Measurements from ENCODE around the gene ARHGEF17.
"Not testable (repeated sequence)": the region's sequence is repeated elsewhere in the genome, so short reads cannot be mapped to it uniquely, and the experiment has no call there.

The ARHGEF17 gene

DNA sequence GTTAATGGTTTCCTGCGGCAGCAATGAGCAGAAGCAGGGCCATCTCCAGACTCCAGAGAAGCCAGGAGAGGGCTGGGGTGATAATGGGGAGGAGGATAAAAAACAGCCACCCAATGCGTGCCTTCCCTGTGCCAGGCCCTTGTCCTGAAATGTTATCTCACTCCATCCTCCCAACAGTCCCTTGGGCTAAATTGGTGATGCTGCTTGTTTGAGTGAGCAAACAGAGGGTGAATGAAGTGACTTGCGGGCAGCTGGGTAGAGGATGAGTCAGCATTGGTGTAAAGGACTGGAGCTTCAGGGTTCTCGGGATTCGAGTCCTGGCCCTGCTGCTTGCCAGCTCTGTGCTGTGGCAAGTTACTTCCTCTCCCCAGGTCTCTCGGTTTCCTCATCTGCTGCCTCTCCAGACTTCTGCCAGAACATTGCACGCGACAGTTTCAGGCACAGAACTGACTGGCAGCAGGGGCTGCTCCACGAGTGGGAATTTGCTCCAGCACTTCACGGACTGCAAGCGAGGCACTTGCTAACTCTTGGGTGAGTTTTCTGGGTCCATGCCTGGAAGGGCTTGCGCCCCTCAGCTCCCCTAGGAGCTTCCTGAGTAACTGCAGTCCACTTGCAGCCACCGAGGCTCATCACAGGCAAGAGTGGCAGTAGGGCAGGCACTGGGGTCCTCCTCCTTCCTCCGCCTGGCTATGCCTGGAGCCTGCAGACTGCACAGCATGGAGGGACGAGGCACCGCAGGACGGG is 36.0 kb upstream of the ARHGEF17 start, which contains the start of gene P2RY6:
Gene P2RY6, plus strand, starts transcription at position 403 of the 744 bp plus-strand sequence. CDS start 24,181 bp downstream, outside the sequence.
- DNase-seq (ENCODE audit: low read depth in 2 of 2): no peak

DNA sequence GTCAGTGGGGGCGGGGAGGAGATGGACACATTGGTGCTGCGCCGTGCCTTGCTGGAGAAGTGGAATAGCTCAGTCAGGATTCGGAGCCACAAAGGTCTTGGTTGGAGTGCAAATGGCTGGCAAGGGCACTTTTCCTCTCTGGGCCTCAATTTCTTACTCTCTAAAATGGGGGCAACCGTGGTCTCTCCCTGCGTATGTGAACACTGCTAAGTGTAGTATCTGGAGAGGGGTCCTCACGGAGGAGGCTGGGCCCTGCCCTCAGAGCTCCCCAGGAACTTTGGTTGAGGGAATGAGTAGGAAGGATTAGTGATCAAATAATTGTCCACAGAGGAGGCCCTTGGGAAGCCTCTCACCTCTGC is 35.4 kb upstream of the ARHGEF17 start:
- DNase-seq (ENCODE audit: low read depth in 2 of 2): no peak

DNA sequence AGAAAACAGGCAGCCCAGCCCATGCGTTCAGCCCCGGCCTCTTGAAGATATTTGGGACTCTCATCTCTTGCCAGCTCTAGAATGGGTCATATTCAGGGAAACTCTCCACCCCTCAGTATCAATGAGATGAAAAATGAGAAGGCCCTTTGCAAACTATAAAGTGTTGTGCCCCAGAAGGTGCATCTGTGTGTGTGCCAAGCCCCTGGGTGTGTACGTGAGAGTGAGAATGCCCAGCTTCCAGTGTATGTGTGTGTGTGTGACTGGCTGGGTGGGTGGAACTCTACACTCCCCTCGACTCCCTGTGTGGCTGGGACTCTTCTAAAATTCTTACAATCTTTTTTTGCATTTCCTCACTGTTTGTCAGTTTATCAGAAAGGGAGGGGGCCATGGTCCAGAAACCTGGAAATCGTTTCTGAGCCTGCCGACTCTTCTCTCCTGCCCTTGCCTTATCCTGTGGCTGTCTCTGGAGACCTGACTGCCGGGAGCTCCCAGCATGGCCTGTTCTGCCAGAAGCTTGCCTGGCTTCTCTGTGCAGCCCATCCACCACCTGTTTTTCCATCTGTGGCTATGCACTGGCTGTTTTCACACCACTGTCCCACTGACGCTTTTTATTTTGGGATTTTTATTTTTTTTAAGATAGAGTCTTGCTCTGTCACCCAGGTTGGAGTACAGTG is 34.7 kb upstream of the ARHGEF17 start:
- no peak for DNase-seq (ENCODE audit: low read depth in 2 of 2)

DNA sequence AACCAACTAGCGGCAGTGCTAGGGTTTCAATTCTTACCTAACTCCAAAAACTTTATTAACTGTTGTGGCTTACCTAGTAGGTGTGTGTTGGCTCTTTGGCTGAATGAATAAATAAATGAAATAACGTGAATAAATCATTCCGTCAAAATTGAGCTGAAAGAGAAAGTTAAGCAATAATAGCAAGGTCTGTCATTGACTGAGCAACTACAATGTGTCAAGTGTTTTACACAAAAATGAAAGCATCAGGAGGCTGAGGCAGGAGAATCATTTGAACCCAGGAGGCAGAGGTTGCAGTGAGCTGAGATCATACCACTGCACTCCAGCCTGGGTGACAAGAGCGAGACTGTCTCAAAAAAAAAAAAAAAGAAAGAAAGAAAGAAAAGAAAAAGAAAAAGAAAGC is 33.9 kb upstream of the ARHGEF17 start:
- not testable (repeated sequence) for DNase-seq (ENCODE audit: low read depth in 2 of 2)

DNA sequence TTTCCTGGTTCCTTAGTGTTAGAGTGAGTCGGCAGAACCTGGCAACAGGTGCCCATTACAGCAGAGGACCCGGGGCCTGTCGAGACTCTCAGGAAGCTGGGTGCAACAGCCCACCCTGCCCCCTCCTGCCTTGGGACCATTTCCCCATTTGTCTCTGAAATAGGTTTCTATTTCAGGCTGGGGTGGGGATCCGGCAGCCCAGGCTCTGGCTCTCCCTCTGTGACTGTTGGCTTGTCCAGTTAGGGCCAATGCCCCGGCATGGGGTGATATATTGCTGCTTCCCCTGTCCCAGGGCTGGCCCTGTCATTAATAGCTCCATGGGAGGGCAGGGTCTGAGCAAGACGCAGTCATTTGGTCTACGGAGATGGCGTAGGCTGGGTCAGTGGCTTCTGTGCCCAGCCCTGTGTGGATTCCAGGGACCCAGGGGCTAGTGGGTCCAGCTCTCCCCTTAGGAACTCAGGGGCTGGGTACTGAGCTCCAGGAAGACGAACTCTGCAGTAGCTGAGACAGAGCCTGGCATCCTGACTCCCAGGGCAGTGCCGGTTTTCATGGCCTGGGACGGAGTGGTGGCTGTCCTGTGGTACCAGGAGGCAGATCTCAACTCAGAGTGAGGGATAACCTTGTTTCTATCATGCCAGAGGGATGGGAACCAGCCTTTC is 33.2 kb upstream of the ARHGEF17 start:
- DNase-seq (ENCODE audit: low read depth in 2 of 2): no peak

DNA sequence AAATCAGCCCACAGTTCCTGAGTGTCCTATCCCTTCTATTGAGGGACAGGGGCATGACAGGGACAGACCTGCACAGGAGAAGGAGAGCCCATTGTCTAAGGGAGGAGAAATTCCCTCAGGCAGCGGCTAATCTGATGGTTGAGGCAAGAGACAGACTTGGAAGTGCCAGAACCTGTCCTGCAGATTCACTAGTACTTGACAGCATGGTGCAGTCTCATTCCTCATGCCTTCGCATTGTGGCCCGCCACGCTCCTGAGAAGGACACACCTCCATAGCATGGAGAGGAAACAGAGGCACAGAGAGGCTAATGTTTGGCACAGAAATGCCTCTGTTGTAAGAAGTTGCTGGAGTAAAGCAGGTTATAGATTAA is 32.7 kb upstream of the ARHGEF17 start:
- DNase-seq (ENCODE audit: low read depth in 2 of 2): no peak

DNA sequence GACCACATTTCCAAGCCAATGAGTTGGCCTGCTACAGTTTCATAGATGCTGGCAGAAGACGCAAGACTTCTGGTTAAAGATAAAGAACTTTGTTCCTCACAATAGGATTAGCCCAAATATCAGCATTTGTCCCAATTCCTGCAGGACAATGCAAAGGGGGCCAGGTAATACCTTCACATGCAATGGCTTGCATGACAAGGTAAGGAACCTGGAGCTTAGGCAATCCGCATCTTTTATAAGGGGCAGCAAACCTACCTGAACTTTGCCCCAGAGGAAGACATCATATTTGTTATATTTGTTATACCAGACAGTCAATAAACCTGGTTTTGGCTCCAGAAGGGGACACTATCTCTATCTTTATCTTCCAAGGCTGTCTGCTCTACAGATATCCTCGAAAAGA is 30.6 kb upstream of the ARHGEF17 start:
- DNase-seq (ENCODE audit: low read depth in 2 of 2): no peak

DNA sequence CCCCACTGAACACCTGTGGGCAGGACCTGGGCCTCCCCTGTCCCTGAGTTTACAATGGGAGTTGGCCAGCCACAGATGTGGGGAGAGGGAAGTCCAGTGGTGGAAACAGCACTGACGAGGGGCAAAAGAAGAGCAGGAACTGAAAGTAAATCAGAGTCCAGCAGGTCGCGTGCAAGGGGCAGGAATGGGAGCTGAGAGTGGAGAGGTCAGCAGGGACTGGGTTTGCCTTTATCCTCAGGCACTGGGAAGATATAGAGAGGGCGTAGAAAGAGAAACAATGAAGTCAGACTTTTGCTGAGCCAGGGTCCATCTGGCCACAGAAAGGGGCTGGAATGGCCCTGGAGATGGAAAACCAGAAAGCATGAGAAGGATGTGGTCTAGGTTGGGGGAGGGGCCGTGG is 27.4 kb upstream of the ARHGEF17 start:
- DNase-seq (ENCODE audit: low read depth in 2 of 2): no peak

DNA sequence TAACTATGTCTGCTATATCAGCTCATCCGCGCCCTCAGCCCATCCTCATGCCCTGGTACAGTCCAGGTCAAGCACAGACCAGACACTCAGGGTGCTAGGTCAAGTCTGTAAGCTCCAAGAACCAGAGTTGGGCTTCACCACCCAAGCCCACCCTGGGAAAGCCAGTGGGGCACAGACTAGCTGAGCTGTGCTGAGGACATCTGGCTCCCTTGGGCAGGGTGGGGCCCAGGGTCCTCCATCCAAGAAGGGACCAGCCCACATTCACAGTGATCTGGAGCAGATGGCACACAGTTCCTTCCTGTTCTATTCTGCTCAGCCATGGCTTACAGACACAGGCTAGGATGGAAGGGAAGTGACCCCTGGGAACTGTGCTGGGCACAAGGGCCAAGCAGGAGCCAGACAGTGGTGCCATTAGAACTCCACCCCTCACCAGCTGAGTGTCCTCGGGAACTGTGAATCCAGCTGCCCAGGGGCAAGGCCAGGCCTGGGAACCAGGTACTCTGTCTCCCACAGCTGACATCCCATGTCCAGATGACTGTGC is 26.8 kb upstream of the ARHGEF17 start:
- no peak for DNase-seq (ENCODE audit: low read depth in 2 of 2)

DNA sequence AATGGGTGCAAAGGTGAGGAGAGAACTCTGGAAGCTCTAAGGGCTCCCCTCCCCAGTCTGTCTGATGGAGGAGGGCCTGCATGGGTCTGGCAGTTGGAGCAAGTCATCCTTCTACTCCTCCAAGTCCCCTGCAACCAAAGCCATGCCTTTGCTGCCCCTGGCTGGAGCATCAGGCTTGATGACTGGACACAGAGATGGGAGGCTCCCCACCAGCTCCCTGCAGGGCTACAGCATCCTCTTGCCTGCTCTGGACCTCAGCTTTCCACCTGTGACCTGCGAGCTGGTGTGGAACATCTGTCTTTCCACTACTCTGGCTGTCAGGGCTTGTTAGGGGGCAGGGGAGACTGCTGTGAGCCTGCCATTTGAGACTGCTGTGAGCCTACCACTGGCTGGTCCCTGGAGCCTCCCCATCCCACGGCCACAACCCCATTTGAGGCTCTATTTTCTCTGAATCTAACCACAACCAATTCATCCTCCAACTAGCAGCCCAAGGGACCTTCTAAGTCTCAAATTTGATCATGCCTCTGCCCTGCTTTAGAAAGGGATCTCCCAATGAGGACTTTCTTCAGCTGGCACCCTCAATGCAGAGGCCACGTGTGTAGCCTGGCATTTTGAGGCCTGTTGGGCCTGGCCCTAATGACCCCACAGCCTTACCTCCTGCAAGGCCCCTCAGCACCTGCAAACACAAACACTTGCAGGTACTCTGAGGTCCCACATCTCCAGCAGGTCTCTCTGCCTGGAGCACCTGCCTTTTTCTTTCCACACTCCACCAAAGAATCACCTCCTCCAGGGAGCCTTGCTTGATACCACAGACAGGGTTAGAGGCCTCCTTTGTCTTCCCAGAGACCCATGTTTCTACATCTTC is 26.0 kb upstream of the ARHGEF17 start:
- no peak for DNase-seq (ENCODE audit: low read depth in 2 of 2)

DNA sequence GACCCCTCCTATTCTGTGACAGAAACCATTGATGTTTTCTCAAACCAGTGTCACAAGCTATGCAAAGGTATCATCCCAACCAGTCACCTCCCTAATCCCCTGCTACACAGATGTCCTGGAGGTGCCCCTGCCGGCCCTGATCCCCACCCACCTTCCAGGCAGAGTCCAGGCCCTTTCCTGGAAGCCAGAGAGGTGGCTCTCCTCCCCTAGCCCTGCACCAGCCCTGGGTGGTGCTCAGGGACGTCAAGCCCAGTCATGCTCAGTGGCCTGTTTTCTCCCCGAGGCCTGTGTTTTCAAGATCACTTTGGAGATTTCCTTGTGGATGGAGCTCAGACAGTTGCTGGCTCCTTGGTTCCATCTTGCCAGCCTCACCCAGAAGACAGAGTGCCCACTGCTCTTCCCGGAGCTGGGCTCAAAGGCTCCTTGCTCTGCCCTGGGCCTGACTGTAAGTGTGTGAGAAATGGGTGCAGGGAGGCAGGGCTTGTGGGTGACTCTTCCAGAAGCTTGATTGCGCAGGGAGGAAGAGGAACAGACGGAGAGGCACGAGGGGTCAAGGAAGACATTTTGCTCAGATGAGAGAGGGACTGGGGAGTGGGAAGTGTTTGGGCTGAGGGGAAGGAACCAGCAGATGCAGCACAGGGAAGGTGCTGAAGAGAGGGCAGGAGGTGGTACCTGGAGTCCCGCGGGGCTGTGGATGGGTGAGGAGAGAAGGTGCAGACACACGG is 24.6 kb upstream of the ARHGEF17 start:
- no peak for DNase-seq (ENCODE audit: low read depth in 2 of 2)

DNA sequence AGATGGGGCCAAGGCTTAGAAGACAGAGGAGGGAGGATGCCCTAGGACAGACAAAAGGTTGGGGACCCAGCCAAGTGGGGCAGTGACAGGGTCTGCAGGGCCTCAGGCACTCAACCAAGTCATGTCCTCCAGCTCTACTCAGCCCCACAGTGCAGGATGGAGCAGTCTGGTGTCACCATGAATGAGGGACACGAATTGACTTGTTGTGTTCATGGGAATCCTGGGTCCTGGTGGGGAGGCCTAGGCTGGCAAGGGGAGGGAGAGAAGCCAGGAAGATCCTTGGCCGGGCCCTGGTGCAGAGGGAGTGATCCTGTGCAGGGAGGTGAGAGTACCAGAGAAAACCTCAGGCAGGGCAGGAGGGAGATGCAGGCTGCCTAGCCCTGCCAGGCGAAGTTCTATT is 24.0 kb upstream of the ARHGEF17 start:
- no peak for DNase-seq (ENCODE audit: low read depth in 2 of 2)

DNA sequence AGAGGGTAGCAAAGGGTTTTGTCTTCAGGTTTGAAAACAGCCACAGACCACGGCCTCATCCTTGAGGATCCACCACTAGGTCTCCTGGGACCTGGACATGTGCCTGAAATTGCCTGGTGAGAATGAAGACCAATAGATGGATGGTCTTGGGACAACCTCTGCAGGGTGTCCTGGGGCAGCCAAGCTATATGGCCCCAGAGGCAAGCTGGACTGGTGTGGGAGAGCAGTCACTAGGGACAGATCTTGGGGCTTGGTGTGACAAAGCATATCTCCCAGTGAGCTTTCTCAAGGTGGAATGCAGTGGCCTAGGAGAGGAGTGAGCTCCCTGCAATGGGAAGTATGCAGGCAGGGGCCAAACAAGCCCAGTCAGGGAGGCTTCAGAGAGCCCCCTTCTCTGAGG is 22.4 kb upstream of the ARHGEF17 start:
- DNase-seq (ENCODE audit: low read depth in 2 of 2): no peak

DNA sequence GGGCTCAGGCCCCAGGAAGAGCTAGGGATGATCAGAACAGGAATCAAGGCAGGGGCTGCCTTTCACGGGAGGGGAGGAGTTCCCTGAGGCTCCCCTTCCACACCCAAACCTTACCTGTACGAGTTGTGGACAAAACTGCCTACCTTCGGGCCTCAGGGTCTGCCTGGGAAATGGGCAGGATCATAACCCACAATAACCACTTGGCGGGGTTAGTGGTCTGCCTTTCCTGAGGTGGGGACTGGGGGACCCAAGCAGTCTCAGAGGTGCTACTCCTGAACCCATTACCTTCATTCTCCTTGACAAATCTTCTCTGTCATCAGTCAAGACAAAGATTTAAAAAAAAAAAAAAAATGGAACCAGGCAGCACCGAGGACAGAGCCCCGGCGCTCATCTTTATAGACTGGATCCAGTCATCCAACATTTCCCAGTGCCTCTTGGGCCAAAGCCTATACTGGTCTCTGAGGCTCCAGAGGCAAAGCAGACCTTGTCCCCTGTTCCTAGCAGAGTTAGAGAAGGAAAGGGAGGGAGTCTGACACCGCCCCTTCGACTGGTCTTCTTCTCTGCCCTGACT is 21.8 kb upstream of the ARHGEF17 start:
- DNase-seq (ENCODE audit: low read depth in 2 of 2): no peak

DNA sequence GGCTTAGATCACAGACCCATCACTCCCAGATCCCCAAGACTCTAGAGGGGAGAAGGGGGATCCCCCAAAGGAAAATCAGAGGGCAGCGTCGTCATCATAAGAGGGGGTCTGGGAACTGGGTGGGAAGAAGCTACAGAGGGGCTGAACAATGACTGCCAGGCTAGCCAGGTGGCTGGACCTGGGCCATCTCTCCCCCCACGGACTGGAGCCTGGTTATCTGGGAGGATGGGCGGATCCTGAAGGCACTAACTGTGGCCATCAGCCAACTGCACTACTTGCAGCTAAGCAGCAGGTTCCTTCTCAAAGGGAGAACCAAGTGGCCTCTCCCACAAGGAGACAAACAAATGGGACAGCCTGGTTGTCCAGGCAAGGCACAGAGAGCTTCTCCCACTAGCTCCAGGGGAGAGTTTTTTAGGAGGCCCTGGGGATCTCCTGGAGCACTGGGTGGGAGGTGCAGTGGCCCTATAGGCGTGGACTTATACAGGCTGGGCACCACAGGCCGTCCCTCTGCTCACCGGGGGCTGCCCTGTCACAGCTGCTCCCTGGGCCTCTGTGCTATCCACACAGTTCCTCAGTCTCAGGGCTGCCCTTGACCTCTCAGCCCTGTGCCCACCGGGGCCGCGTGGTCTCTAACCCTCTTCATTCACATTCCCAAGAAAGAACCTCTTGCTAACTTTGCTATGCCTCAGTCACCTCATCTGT is 20.5 kb upstream of the ARHGEF17 start:
- DNase-seq (ENCODE audit: low read depth in 2 of 2): no peak

DNA sequence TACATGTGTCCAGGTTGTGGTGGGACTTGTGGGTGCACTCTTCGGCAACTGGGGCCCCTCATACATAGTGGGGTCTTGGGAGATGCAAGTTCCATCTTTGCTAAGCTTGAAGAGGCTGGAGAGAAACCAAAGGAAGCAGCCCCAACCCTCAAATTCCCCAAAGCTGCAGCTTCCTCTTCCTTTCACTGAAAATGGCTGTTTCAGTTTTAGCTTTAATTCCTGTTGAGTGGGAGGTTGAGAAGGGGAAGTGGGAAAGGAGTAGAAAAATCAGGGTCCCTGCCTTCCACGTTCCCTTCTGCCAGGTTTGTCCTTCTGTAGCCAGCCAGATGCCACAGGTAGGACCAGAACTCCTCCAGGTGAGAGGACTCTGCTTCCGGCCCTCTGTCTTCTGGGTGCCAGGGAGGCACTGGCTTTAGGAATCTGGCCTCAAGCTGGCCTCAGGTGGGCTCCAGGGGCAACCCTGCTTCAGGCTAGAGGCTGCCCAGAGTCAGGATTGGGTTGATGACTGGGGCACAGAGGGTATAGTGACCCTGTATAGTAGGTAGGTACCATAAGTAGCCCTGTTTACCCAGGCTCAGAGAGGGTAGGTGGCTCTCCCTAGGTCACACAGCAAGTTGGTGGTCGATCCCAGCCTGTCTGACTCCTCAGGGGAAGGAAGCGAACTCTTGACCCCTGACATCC is 19.7 kb upstream of the ARHGEF17 start:
- no peak for DNase-seq (ENCODE audit: low read depth in 2 of 2)

DNA sequence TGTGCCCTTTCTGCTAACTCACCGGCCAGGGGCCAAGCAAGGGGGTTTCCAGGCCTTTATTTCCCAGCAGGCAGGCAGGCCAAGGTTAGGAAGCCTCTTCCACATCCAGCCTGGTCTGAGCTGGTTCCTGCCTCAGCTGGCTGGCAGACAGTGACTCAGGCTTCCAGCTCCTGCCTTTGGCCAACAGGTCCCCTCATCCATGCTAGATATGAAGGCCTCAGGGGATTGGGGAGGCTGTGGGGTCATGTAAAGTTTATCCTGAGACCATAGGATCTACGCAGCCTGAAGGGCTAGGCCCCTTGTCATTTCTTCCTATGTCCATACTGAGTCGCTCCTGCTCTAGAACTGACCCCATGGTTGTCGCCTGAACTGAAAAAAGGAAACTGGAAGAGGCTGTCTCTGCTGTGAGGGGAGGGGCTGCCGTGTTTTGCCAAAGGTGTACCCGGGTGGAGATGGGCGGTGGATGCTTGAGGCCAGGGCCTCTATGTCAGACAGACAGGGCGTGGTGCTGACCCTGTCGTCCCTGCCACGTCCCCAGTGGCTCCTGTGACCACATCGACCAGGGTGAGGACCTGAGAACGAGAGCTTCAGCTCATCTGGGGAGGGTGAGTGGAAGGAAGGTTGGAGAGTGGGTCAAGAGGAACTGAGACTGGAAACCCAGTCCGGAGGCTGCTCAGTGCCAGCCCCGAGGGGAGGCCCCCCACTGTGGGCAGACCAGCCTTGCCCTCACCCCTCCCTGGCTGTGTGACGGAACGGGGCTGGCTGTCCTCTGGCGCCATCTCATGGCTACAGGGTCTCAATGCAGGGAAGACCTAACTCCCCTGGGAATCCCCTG is 19.0 kb upstream of the ARHGEF17 start:
- DNase-seq (ENCODE audit: low read depth in 2 of 2): peak; percentile 23 to 29

DNA sequence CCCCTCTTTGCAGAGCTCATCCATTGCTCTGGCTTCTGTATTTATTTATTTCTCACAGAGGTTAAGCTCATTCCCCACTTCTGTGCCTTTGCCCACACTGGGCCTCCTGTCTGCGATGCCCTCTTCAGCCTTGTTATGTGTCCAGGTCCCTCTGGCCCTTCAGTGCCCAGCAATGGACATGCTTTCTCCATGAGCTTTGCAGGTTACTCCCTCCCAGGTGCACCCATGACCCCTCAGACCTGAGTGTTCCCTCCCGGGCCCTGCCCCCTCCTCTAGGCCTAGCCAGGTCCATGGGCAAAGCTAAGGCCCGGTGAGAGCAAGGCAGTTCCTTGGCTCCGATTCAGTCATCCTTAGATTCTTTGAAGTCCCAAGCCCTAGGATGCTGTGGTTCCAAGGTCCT is 17.5 kb upstream of the ARHGEF17 start:
- DNase-seq (ENCODE audit: low read depth in 2 of 2): no peak

DNA sequence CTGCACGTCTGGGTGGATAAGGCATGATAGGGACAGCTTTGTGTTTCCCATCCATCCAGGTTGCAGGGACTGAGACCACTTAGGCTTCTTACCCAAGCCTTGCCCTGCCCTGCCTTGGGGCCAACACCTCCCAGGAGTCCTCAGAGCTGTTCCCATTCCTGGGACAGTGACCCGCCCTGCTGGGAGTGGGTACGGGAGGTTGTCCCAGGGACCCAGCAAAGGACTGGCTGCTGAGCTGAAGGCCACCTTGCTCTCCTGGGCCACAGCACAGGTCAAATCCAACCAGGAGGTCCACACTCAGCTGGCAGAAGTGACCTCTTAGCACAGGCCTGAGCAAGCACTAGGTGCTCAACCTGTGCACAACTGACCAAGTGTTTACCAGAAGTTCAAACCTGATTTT is 16.9 kb upstream of the ARHGEF17 start:
- DNase-seq (ENCODE audit: low read depth in 2 of 2): no peak
